Suppressor macrophage treated with lipopolysaccharide for 1 hour (primary cell): ENCODE results near the gene KIF16B.

Source experiments
- DNase-seq, 3 donors: peaks; one replicate each; pipeline ENCODE4 v3.0.0-alpha.2; 2020 to 2022

The KIF16B gene

DNA sequence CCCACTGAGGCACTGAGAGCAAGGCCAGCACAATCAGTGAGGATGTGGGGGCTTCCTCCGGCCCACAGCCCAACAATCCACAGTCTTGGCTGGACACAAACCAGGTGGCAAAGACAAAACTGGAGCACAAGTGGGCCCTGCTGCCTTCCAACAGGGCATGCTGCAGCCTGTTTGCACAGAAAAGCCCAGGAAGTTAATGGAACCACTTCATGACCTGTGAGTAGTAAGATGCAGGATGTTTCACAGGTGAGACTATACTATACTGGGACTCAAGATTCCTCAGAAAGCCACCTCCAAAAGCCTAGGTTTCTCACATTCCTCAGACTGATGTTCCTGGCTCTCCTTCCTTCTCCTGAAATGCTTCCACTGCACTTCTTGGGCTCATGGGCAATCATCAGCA, 235.5 kb downstream of the KIF16B start:
- no peak for DNase-seq

DNA sequence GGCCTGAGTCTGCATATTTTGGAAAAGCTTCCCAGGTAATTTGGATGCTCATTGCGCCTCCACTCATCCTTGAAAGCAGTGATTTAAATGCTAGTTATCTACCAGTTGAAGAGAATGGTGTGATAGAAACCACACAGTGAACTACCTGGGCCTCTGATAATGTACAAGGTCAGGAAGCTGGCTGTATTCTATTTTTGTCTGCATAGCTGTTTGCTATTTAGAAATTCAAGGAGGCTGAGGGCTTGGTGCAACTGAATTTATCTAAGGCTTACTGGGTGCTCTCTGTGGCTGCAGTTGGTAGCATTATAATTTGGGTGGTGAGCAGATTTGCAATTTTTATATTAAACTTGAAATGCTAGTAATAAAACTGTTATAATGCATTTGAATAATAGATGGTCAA, 245.6 kb downstream of the KIF16B start:
- DNase-seq: no peak

DNA sequence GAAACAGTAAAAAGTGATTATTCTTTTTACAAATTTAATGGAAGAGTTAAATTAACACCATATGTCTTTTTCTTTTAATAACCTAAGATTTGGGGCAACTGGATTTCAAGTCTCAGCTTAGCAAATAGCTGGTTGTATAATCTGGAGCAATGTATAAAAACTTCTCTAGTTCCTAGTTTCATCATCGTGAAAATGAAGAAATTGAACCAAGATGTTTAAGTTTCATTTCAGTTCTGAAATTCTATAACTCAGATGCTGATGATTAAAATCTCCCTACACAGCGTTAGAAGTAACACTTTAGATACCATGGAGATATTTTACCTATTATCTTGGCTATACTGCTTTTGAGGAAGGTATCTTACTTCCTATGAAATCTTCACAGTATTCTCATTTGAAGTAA, 252.0 kb downstream of the KIF16B start:
- peak; percentile 4 to 54 (median 34) for DNase-seq

DNA sequence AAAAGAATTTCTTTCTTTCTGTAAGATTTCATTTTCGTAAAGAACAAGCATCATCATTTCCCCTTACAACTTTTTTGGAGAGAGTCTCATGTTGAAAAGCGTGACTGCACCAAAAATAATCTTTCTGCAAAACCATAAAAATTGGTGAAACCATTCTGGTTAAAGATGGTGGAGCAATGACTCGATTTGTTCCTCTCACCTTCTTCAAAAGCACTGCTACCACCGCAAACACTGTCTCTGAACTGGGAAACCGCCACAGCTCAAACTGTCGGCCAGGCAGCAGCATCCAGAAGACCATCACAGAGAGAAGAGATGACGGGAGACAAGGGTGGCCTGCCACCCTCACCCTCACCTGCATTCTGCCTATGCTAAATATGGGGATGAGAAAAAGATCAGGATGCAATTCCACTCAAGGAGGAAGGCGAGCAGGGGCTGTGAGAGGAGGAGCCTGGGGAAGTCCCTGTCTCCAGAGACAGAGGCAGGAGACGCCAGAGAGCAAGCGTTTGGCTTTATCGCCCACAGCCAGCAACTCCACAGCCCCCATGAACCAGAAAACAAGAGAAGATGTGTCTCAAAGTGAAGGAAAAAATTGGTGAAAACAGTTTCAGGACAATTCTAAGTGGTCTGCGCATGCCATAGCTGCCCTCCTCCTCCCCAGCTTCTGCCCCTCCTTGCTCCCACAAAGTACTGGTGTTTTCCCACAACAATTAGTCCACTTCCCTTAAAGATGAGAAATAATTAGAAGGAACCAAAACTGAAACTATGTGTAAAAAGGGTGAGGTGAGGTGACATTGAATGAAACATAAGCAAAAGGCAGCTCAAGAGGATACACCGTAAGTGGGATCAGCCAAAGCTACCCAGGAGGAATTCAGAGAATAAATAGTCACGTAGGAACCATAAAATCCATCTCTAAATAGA, 255.5 kb downstream of the KIF16B start:
- DNase-seq: peak; percentile 50 to 63 (median 55)

DNA sequence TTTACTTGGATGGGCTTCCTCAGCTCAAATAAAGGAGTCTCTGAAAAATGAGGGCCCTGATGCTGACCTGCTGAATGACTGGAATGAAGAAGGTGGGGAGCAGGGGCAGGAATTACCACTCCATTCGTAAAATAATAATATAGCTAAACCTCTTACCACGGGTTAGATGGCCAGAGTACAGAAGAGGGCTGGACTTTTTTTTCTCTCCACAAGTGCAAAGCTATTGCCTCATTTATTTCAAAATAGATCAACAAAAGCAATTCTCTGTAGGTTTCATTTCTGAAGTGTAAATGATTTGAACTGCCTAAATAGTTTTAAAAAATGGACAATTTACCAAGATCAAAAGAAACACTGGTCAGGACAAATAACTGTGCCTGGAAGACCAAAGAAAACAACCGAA, 256.7 kb downstream of the KIF16B start:
- no peak for DNase-seq

DNA sequence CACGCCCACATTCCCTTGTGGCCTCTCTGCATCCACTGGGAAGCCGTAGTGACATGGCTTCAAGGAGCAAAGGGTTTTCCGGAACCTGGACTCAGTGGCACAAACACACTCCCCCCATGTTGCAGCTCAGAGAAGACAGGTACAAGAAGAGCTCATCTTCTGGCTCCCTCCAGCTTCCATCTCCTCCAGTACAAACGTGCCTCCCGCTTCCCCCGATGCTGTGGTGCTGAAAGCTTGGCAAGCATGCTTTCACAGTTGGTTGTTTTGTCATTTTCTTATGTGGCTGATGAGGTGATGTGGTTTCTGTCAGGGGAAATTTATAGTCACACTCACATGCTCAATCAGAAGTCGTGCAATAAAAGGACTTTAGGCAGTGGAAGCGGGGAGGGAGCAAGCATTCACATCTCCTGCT, 258.5 kb downstream of the KIF16B start:
- DNase-seq: no peak

DNA sequence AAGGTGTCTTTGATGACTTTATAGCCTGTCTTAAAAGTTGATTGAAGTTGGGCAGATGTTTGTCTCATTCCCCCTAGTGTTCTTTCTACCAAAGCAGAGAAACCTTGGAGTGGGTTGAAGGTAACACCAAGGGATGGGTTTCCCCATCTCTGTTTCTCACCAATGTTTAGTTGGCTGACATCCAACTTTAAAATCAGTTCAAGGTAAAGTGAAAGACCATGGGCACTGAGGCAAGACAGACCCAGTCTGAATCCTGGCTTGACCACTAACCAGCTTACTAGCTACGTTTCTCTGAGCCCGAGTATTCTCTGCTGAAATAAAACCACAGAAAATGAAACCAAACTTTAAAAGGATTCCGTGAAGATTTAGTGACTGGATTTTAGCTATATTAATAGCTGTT, 258.9 kb downstream of the KIF16B start:
- no peak for DNase-seq

DNA sequence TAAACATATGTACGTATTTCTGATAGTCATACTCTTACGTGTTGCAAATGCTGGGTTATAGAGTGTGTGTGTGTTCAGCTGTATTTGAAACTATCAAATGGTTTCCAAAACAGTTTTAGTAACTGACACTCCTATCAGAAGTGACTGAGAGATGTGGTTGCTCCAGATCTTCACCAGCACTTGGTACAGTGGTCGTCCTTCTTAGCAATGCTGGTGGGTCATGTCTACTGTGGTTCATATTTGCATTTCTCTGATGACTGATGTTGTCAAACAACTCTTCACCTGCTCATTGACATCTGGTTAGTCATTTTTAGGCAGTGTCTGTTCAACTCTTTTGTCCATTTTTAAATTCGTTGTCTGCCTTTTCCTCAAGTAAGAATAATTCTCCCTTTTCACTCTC, 259.3 kb downstream of the KIF16B start:
- DNase-seq: no peak

DNA sequence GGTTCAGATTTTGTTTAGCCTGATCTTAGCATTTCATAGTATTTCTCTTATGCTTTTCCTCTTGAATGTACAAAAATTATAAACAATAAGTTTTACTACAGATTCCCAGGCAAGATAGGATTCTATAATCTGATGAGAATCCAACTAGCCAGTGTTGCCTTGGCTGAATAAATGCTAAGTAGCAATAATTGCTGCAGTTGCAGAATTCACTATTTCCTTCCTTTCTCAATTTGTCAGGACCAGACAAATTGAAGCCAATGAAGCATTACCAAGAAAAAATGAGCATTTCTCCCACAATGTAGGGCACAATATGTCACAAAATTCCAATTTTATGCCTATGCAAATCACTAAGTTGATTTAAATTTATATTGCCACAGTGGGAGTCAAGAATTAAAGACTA, 260.2 kb downstream of the KIF16B start:
- no peak for DNase-seq

DNA sequence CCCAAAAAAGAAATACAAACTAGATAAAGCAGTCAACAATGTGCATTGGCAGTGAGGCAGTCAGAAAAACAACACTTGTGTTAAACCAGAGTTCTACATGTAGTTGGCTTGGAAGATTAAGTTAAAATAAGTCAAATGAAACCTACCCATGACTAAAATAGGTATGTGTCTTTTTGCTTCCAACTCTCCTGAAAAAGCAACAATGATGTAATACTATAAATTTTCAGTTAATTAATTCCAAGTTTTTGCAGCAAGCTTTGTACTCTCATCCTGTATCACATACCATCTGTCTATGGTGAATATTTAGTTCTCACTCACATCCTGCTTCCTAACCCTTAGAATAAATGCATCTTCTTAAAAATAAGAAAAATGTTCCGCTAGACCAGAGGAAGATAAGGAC, 261.5 kb downstream of the KIF16B start:
- no peak for DNase-seq

DNA sequence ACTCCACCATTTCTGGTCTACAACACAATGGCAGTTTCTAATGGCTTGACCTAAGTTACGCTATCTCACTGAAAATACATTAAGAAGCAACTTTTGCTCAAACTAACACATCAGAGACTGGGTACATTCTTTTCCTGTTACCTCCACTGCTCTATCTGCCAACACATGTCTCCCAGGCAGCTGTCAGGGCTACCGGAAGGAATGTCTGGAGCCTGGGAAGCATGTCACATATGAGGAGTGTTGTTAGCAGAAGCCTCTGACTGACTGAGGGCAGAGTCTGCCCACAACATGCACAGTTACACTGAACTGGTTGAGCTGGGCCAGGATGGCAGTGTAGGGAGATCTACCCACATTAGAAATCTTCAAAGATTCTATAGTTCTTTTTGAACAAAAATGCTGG, 264.5 kb downstream of the KIF16B start:
- DNase-seq: no peak

DNA sequence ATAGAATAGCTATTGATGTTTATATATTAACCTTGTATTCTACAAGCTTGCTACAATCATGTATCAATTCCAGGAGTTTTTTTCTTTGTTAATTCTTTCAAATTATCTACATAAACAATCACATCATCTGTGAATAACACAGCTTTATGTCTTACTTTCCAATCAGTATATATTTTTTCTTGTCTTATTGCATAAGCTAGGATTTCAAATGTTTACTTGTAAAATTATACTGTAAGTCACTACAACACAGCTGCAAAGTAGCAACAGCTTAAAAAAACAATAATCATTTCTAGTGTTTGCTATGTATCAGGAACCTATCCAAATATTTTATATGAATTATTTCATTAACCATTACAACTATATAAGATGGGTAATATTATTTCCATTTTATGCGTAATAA, 270.4 kb downstream of the KIF16B start:
- no peak for DNase-seq

DNA sequence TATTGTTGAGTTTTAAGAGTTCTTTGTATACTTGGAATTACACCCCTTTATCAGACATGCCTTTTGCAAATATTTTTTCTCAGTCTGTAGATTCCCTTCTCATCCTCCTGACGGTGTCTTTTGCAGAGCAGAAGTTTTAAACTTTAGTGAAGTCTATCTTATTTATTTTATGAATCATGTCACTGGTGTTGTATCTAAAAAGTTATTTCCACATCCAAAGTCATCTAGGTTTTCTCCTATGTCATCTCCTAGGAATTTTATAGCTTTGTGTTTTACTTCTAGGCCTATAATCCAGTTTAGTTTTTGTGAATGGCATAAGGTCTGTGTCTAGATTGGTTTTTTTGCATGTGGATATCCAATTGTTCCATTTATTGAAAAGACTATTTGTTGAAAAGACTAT, 271.3 kb downstream of the KIF16B start:
- no peak for DNase-seq

DNA sequence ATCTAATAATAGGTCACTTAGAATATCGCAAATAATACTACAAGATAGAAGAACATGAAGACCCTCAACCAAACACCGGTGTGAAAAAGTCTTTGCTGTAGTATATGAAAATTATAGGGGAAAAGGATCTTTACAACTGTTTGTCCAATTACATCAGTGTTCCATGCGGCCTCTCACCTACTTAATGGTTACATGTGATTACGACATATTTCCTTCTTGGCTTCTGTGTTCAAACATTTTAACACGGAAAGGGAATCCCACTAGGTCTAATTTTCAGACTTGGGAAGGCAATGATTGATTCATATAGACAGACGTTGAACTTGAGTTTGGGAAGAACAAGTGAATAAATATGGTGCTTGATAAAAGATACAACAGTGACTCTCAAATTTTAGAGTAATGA, 273.4 kb downstream of the KIF16B start:
- no peak for DNase-seq

DNA sequence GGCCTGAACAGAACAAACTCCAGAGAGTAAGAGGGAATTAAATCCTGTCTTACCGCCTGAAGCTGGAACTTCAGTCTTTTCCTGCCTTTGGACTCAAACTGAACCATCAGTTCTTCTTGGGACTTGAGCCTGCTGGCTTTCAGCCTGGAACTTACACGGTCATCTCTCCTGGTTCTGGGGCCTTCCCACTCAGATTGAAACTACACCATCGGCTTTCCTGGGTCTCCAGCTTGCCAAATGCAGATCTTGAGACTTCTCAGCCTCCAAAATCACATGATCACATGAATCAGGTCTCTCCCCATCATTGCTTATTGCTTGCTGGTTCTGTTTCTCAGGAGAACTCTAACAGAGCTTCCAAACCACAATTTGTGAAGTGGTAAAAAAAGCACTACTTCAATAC, 276.3 kb downstream of the KIF16B start:
- DNase-seq: no peak

DNA sequence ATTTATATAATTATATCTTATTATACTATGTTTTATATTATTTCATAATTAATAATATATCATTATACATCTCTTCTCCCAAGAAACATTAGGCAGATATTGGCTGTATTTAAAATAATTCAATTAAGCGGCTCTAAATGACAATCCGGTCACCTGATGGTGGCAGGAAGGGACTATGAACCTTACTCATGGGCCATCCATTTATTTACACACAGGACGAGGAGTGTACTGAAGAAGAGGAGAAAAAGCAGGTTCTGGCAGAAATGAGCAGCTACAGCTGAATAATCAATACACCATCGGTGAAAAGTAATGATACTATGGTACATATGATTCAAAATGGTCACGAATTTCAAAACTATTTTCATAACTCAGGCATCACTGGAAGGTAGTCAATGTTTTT, 277.7 kb downstream of the KIF16B start:
- no peak for DNase-seq

DNA sequence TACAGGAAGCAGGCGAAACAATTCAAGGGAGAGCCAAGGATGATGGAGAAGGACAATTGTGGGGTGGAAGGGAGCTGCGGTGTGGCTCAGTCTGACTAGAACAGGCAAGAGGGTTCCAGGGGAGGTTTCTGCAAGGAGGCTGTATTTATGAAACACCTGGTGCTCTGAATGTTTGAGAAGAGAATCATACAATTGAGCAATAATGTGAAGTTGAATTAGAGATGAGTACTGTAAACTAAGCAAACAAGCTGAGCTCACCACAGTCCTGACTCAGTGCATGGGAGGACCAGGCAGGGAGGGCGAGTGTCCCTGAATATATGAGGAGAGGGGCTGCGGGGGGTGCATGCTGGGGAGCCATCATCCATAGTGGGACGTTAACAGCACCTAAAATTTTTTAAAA, 279.7 kb downstream of the KIF16B start:
- no peak for DNase-seq

DNA sequence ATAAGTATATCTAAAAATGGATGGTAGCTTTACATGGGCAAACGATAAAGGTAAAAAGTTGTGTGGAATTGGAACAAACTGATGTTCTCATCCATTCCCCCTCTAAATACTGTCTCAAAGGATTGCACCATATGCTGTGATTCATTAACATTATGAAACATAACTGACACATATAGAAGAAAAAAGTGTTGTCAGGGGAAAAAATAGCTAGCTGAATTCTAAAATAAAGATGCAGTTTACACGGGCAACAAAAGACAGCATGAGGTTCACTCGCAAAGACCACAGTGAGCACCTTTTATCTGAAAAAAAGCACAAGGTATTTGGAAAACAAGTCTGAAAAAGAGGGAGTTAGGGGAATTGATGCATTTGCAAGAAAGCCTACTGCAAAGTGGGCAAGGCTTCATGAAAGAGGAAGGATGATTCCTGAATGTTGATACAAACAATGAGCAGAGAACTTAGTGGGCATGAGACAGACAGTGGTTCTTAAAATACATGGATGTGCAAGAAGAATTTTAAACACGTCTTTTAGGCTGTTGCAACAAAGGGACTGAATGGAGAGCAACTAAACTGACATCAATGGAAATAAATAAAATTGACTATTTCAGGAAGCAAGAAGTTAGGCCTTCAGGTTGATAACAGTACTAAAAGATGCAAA, 280.9 kb downstream of the KIF16B start:
- DNase-seq: peak; percentile 23 to 76 (median 68)

DNA sequence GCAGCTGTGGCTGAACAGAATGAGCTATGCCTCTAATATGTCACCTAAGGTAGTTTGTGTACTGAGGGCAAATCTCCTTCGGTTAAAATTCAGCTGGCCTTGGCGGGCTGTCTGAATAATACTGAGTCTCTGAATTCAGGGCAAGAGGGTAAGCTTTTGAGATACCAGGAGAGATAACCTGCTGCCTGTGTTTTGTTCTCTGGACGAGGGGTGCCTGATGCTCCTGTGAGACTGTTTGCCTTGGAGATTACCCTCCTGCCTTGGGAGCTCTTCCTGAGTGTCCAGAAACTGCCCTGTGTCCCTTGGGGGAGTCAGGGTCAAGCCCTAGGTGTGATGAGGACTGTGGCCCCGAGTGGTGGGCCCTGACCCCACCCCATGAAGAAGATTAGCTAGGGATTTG, 282.9 kb downstream of the KIF16B start:
- no peak for DNase-seq

DNA sequence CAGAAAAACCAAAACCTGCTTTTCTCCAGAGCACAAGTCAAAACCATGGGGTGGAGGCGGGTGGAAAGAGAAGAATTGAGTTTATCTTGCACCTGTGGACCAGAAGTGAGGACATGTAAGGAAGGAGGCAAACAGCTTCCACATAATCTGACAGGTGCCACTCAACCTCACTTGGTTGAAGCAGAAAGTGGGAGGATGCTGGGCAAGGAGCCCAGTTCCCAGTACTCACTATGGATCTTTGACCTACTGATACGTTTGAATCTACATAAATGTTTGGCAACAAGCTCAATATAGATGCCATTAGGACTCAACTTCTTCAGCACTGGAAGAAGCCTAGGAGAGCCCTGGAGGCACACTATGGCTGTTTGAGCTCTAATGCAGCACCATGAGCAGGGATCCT, 285.5 kb downstream of the KIF16B start:
- no peak for DNase-seq

DNA sequence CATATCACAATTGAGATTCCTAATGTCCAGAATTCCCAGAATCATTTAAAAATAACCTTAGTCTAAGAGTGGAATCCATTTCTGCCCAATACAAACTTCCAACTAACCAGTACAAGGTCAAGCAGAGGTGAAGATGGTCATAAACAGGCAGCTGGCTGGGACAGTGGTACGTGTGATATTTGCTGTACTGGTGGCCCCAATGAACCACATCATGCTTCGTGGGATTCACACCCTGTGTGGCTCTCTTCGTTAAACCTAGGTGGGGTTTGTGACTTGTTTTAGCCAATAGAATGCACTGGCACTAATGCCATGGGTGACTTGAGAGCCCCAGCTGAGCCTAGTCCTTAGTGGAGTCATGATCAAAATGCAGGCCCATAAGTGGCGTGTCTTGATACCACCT, 286.6 kb downstream of the KIF16B start:
- DNase-seq: no peak

DNA sequence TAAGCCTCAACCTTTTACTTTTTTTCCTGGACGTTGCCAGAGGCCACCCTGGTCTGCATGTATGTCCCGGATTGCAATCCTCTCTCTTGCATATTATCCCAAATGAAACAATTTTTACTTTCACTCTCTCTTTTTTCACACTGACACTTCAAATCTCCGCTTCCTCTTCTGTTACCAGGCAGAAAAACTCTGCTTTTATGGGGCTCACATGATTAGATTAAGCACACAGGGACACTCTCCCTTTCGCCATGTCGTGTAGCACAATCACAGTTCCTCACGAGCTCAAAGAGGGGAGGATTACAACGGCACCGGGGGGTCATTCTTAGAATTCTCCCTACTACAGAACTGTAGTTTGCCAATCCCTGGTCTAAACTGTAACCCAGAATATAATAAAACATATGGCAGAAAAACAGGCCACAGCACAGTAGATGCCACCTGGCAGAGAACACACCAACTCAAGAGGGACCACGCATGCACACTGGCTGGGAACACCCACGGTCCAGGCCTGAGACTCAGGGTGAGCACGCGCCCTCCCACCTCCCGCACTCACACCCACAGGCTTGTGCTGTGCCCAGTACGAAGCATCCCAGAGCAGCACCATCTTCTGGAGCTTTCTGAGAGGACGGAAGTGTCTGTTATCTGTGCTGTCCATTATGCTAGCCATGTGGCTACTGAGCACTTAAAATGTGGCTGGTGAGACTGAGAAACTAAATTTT, 288.7 kb downstream of the KIF16B start:
- peak; percentile 4 to 25 (median 11) for DNase-seq

DNA sequence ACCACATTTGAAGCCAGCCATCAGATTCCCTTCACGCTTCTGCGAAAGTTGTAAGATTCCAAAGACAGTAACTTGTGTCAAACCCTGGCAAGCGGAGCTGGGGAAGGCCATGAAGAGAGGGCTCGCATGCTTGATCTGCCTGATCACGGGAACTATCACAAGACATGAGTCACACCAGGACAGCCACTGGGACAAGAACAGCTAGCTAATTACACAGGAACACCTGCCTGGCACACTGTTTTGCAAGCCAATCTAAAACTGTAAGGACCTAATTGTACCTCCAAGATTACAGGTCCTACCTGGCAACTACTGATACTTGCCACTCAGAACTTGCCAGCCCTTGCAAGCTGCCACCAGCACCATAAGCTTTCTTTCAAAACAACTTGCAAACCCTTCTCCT, 289.3 kb downstream of the KIF16B start:
- peak in 1 of 3 donors; percentile 3 for DNase-seq

DNA sequence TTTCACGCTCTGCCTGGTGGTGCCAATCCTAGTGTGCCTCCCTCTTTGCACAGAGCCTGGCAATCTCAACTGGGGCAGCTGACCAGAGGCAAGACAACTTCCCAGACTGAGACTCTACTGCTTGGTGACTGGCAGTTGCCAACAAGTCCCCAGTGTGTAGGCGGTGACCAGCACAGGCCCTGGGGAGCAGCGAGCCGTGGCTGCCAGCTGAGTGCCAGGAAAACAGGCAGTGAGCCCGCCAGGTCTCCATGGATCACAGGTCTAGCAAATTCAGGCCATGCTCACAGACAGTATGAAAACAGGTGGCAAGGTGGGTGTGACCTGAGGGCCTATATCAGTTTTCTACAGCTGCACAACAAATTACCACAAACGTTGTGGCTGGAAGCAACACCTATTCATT, 289.9 kb downstream of the KIF16B start:
- no peak for DNase-seq
